BLaER1 (cell line): Measurements from ENCODE around the gene RAB44.
A peak's percentile ranks its signal among the peaks of the same experiment; 100 is the strongest.

ENCODE experiments used
- H3K27ac ChIP-seq: shearing (Covaris generic); formaldehyde crosslinking; 2 replicates; pipeline ENCODE4 v1.8.1; 2022
- H3K27me3 ChIP-seq: shearing (Covaris generic); formaldehyde crosslinking; 2 replicates; pipeline ENCODE4 v1.8.1; 2022
- H3K36me3 ChIP-seq: shearing (Covaris generic); formaldehyde crosslinking; 2 replicates; pipeline ENCODE4 v1.8.1; 2022
- H3K4me1 ChIP-seq: shearing (Covaris generic); formaldehyde crosslinking; 2 replicates; pipeline ENCODE4 v1.8.1; 2022
- H3K4me2 ChIP-seq: shearing (Covaris generic); formaldehyde crosslinking; 2 replicates; pipeline ENCODE4 v1.8.1; 2022
- H3K4me3 ChIP-seq: shearing (Covaris generic); formaldehyde crosslinking; 2 replicates; pipeline ENCODE4 v1.8.1; 2022
- H3K9ac ChIP-seq: shearing (Covaris generic); formaldehyde crosslinking; 2 replicates; pipeline ENCODE4 v1.8.1; 2022
- H3K9me3 ChIP-seq: shearing (Covaris generic); formaldehyde crosslinking; 2 replicates; pipeline ENCODE4 v1.8.1; 2022
- H4K20me1 ChIP-seq: shearing (Covaris generic); formaldehyde crosslinking; 2 replicates; pipeline ENCODE4 v1.8.1; 2022
- Cebpa-rat ChIP-seq: shearing (Covaris generic); IDR thresholded peaks from 2 replicates; pipeline ENCODE4 v1.8.1; 2022

RAB44 gene

GRCh38 chr6:36685926-36686667, 11.5 kb upstream of the RAB44 start:
- Histone ChIP-seq H4K20me1 (peaks cover 94% of the 10 kb centered on the region), H3K27me3 (no peaks in the 10 kb centered on the region), H3K4me1 (peaks cover 67% of the 10 kb centered on the region), H3K9me3 (no peaks in the 10 kb centered on the region), H3K4me3 (no peak overlapping the region), H3K27ac (peak overlapping the region; percentile 82), H3K36me3 (peaks cover 62% of the 10 kb centered on the region), H3K9ac (no peak overlapping the region), H3K4me2 (peak overlapping the region; percentile 91)
- no peak for TF ChIP-seq Cebpa-rat

GRCh38 chr6:36686668-36687513, 10.7 kb upstream of the RAB44 start:
- no peak overlapping the region for H3K4me3 ChIP-seq
- H3K36me3 ChIP-seq = peaks cover 62% of the 10 kb centered on the region
- H3K27me3 ChIP-seq = no peaks in the 10 kb centered on the region
- H3K27ac ChIP-seq = peak overlapping the region; percentile 7; the same call in 1 of the 2 replicates
- TF ChIP-seq Cebpa-rat = no peak
- H3K4me1 ChIP-seq = peaks cover 70% of the 10 kb centered on the region
- no peaks in the 10 kb centered on the region for H3K9me3 ChIP-seq
- H3K9ac ChIP-seq = no peak overlapping the region
- H4K20me1 ChIP-seq = peaks cover 86% of the 10 kb centered on the region
- H3K4me2 ChIP-seq = peak overlapping the region; percentile 91; the same call in 1 of the 2 replicates

- Histone ChIP-seq H3K27ac (no peak overlapping the region), H3K4me1 (peaks cover 70% of the 10 kb centered on the region), H3K27me3 (no peaks in the 10 kb centered on the region), H3K4me3 (no peak overlapping the region), H4K20me1 (peaks cover 72% of the 10 kb centered on the region), H3K36me3 (peaks cover 51% of the 10 kb centered on the region), H3K9me3 (no peaks in the 10 kb centered on the region), H3K4me2 (no peak overlapping the region), H3K9ac (no peak overlapping the region)
- no peak for TF ChIP-seq Cebpa-rat
Observed at GRCh38 chr6:36688063-36688738, 9.4 kb upstream of the RAB44 start.

- Histone ChIP-seq H3K27ac (no peak overlapping the region), H3K36me3 (peaks cover 46% of the 10 kb centered on the region), H3K4me2 (no peak overlapping the region), H4K20me1 (peaks cover 67% of the 10 kb centered on the region), H3K9ac (no peak overlapping the region), H3K9me3 (no peaks in the 10 kb centered on the region), H3K4me1 (peaks cover 66% of the 10 kb centered on the region), H3K4me3 (no peak overlapping the region), H3K27me3 (no peaks in the 10 kb centered on the region)
- no peak for TF ChIP-seq Cebpa-rat
Observed at GRCh38 chr6:36688739-36689075, 8.9 kb upstream of the RAB44 start.

GRCh38 chr6:36691011-36691410, 6.6 kb upstream of the RAB44 start:
- 0 out of 2 replicates have a peak overlapping the region, but pooled peaks have one; percentile 1 for H3K9ac ChIP-seq
- H3K9me3 ChIP-seq = no peaks in the 10 kb centered on the region
- peak overlapping the region; percentile 67 for H3K4me2 ChIP-seq
- peaks cover 22% of the 10 kb centered on the region for H3K36me3 ChIP-seq
- H3K27me3 ChIP-seq = no peaks in the 10 kb centered on the region
- H3K4me3 ChIP-seq = no peak overlapping the region
- no peak for TF ChIP-seq Cebpa-rat
- H3K27ac ChIP-seq = no peak overlapping the region
- H4K20me1 ChIP-seq = peaks cover 44% of the 10 kb centered on the region
- peaks cover 55% of the 10 kb centered on the region for H3K4me1 ChIP-seq

- Histone ChIP-seq H3K9ac (0 out of 2 replicates have a peak overlapping the region, but pooled peaks have one; percentile 1), H3K4me1 (peaks cover 49% of the 10 kb centered on the region), H3K9me3 (no peaks in the 10 kb centered on the region), H3K4me2 (peak overlapping the region; percentile 67), H3K4me3 (no peak overlapping the region), H3K36me3 (peaks cover 16% of the 10 kb centered on the region), H3K27ac (peak overlapping the region; percentile 4; the same call in 1 of the 2 replicates), H4K20me1 (peaks cover 38% of the 10 kb centered on the region), H3K27me3 (no peaks in the 10 kb centered on the region)
- no peak for TF ChIP-seq Cebpa-rat
Observed at GRCh38 chr6:36691612-36692011, 6.0 kb upstream of the RAB44 start.

- H3K9ac ChIP-seq = no peak overlapping the region
- no peak overlapping the region for H3K4me3 ChIP-seq
- peaks cover 10% of the 10 kb centered on the region for H3K36me3 ChIP-seq
- H3K9me3 ChIP-seq = peaks cover 2% of the 10 kb centered on the region; the same call in 1 of the 2 replicates
- no peaks in the 10 kb centered on the region for H3K27me3 ChIP-seq
- peaks cover 32% of the 10 kb centered on the region for H4K20me1 ChIP-seq
- TF ChIP-seq Cebpa-rat = no peak
- peak overlapping the region; percentile 67 for H3K4me2 ChIP-seq
- H3K4me1 ChIP-seq = peaks cover 44% of the 10 kb centered on the region
- 0 out of 2 replicates have a peak overlapping the region, but pooled peaks have one; percentile 4 for H3K27ac ChIP-seq
Observed at GRCh38 chr6:36692220-36692619, 5.4 kb upstream of the RAB44 start.

GRCh38 chr6:36692861-36693702, 4.5 kb upstream of the RAB44 start:
- Histone ChIP-seq H3K27ac (no peak overlapping the region), H3K9me3 (peaks cover 7% of the 10 kb centered on the region; the same call in 1 of the 2 replicates), H3K9ac (peak overlapping the region; percentile 6; the same call in 1 of the 2 replicates), H3K4me2 (peak overlapping the region; percentile 67; the same call in 1 of the 2 replicates), H3K4me3 (no peak overlapping the region), H3K36me3 (peaks cover 2% of the 10 kb centered on the region), H3K4me1 (peaks cover 38% of the 10 kb centered on the region), H3K27me3 (no peaks in the 10 kb centered on the region), H4K20me1 (peaks cover 24% of the 10 kb centered on the region; the same call in 1 of the 2 replicates)
- TF ChIP-seq Cebpa-rat = no peak

GRCh38 chr6:36694616-36695015, 3.0 kb upstream of the RAB44 start:
- H3K4me1 ChIP-seq = peaks cover 37% of the 10 kb centered on the region
- no peak overlapping the region for H3K27ac ChIP-seq
- no peak for TF ChIP-seq Cebpa-rat
- no peak overlapping the region for H3K4me3 ChIP-seq
- no peaks in the 10 kb centered on the region; the same call in 1 of the 2 replicates for H3K36me3 ChIP-seq
- peaks cover 7% of the 10 kb centered on the region; the same call in 1 of the 2 replicates for H3K9me3 ChIP-seq
- no peak overlapping the region for H3K9ac ChIP-seq
- H3K4me2 ChIP-seq = peak overlapping the region; percentile 41
- H4K20me1 ChIP-seq = peaks cover 10% of the 10 kb centered on the region; the same call in 1 of the 2 replicates
- H3K27me3 ChIP-seq = no peaks in the 10 kb centered on the region
